Smooth muscle cell (in vitro differentiated cells): Measurements from ENCODE around the gene COL12A1. TPM values are rescaled to one million over a fixed set of nuclear protein-coding genes. Genes with fewer than 3 reads are reported as not detected.
A peak's percentile ranks its signal among the peaks of the same experiment; 100 is the strongest.

ENCODE experiments used
- DNase-seq: peaks from one replicate; lab custom pipeline; 2025; ENCODE audit not compliant: unreplicated experiment; lab: John Stamatoyannopoulos, UW
- H2AFZ ChIP-seq: fragments of 200-600 bp; sonication (generic); 2 replicates; pipeline ENCODE4 v1.6.0; 2016; ENCODE audit warnings: antibody characterized with exemption, low read depth, mild to moderate bottlenecking
- H3F3A ChIP-seq: fragments of 200-600 bp; sonication (generic); 2 replicates; pipeline ENCODE4 v1.6.0; 2017; ENCODE audit warnings: antibody characterized with exemption, low read depth
- H3K27ac ChIP-seq: fragments of 200-600 bp; sonication (generic); 2 replicates; pipeline ENCODE4 v1.5.1; 2016; ENCODE audit warnings: low read depth, mild to moderate bottlenecking
- H3K27me3 ChIP-seq: fragments of 200-600 bp; sonication (generic); 2 replicates; pipeline ENCODE4 v1.6.1; 2016; ENCODE audit warnings: low read depth, mild to moderate bottlenecking
- H3K36me3 ChIP-seq: fragments of 200-600 bp; sonication (generic); 2 replicates; pipeline ENCODE4 v1.5.1; 2016; ENCODE audit warnings: low read depth
- H3K4me1 ChIP-seq: fragments of 200-600 bp; sonication (generic); 2 replicates; pipeline ENCODE4 v1.5.1; 2016; ENCODE audit warnings: low read depth
- H3K4me2 ChIP-seq: fragments of 200-600 bp; sonication (generic); 2 replicates; pipeline ENCODE4 v1.6.0; 2016; ENCODE audit warnings: mild to moderate bottlenecking
- H3K4me3 ChIP-seq: fragments of 200-600 bp; sonication (generic); 2 replicates; pipeline ENCODE4 v1.5.1; 2016; ENCODE audit warnings: mild to moderate bottlenecking
- H3K79me2 ChIP-seq: fragments of 200-600 bp; sonication (generic); 2 replicates; pipeline ENCODE4 v1.6.0; 2016; ENCODE audit warnings: low read depth, mild to moderate bottlenecking
- H3K9ac ChIP-seq: fragments of 200-600 bp; sonication (generic); 2 replicates; pipeline ENCODE4 v1.6.0; 2016; ENCODE audit warnings: low read depth
- H3K9me3 ChIP-seq: fragments of 200-600 bp; sonication (generic); replicated peaks from 2 replicates; pipeline ENCODE4 v1.5.1; 2016; ENCODE audit warnings: low read depth
- H4K20me1 ChIP-seq: fragments of 200-600 bp; sonication (generic); 2 replicates; pipeline ENCODE4 v1.6.0; 2016; ENCODE audit warnings: low read depth
- CTCF ChIP-seq: fragments of 200-600 bp; sonication (generic); IDR thresholded peaks from 2 replicates; pipeline ENCODE4 v1.5.1; 2017; ENCODE audit warnings: borderline replicate concordance, mild to moderate bottlenecking, antibody characterized with exemption; ENCODE audit not compliant: insufficient read depth, poor library complexity, severe bottlenecking
- WGBS: methylation state at CpG from one replicate; pipeline ENCODE4 v1.1.7; 2016; ENCODE audit warnings: low lambda C conversion rate; 5-methylcytosine and 5-hydroxymethylcytosine counted together
- polyA plus RNA-seq: library from polyadenylated mRNA; unstranded; fragments of >200 nt; fragmentation: Nextera tagmentation; extraction: Ambion mirVana; gene quantifications from 2 replicates; pipeline ENCODE4 v1.2.1, GENCODE V29; 2016
- total RNA-seq: library from RNA; depleted of rRNA; stranded (reverse); fragments of >200 nt; gene quantifications from 2 replicates; pipeline ENCODE4 v1.2.3, GENCODE V29; 2014

COL12A1 gene
- total and polyA plus RNA-seq, 2 experiments from 2014 or later: 44.2 to 154 TPM

DNA sequence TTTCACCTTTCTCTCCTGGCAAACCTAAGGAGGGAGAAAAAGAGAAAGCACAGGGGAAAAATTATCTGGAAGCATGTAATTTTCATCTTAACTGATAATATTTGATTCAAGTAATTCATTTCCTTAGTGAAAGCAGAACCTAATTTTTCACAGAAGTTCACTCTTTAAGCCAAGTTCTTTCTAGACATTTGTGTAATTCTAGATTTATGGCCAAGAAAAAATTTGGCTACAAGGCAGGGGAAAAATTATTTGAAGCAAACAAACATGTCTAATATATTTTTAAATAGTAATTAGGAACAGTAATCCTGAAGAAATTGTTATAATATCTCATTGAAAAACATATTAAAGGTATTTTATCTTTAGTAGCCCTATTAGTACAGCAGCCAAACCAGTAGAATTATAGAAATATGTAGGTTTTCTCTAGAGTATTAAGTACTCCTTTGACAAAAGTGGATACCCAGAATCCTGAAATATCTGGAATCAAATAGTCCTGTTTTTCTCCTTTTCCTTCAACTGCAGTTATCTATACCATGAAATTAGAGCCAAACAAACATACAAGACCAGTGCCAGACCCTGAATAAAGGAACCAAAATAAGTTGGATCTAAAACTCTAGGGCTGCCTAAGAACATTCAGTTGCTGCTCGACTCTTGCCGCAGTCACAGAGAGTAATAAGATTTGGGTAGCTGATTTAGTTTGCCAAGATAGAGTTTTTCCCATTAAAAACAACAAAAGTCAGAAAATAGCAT is 116.5 kb downstream of the COL12A1 start:
- H3K9me3 ChIP-seq: no peaks in the 10 kb centered on the region
- 99% methylated on average over 2 of the region's 2 CpGs for WGBS
- no peak for TF ChIP-seq CTCF
- H3K4me2 ChIP-seq: no peak overlapping the region
- H3K36me3 ChIP-seq: peaks cover 2% of the 10 kb centered on the region
- DNase-seq: no peak
- no peak overlapping the region for H3K4me3 ChIP-seq
- H2AFZ ChIP-seq: no peak overlapping the region
- H3K4me1 ChIP-seq: no peaks in the 10 kb centered on the region
- H3F3A ChIP-seq: no peaks in the 10 kb centered on the region
- peaks cover 20% of the 10 kb centered on the region for H3K27me3 ChIP-seq
- no peaks in the 10 kb centered on the region for H4K20me1 ChIP-seq
- H3K27ac ChIP-seq: no peak overlapping the region
- no peak overlapping the region for H3K9ac ChIP-seq
- H3K79me2 ChIP-seq: no peaks in the 10 kb centered on the region

- Histone ChIP-seq H3K4me2 (no peak overlapping the region), H3K36me3 (peaks cover 2% of the 10 kb centered on the region)
- WGBS: 88% methylated on average over 13 of the region's 13 CpGs
These were observed 119.8 kb downstream of the COL12A1 start for GRCh38 chr6:75085931-75086635.

GRCh38 chr6:75084872-75085381 is 120.9 kb downstream of the COL12A1 start:
- H3K27ac ChIP-seq: no peak overlapping the region
- H3K9ac ChIP-seq: no peak overlapping the region
- TF ChIP-seq CTCF: no peak

More at GRCh38 chr6:75085931-75086635, 119.8 kb downstream of the COL12A1 start:
- no peaks in the 10 kb centered on the region for H3K4me1 ChIP-seq
- no peak for TF ChIP-seq CTCF
- peaks cover 35% of the 10 kb centered on the region for H3K27me3 ChIP-seq
- no peak overlapping the region for H3K4me3 ChIP-seq
- no peaks in the 10 kb centered on the region for H3K9me3 ChIP-seq
- DNase-seq: no peak
- no peak overlapping the region for H3K9ac ChIP-seq
- no peak overlapping the region for H3K27ac ChIP-seq
- no peaks in the 10 kb centered on the region for H3K79me2 ChIP-seq
- H2AFZ ChIP-seq: no peak overlapping the region
- no peaks in the 10 kb centered on the region for H4K20me1 ChIP-seq
- H3F3A ChIP-seq: no peaks in the 10 kb centered on the region

More at GRCh38 chr6:75084872-75085381, 120.9 kb downstream of the COL12A1 start:
- H2AFZ ChIP-seq: peak overlapping the region; percentile 15
- no peaks in the 10 kb centered on the region for H3K9me3 ChIP-seq
- H3K4me2 ChIP-seq: peak overlapping the region; percentile 83
- WGBS: 17% methylated on average over 33 of the region's 33 CpGs
- H3K79me2 ChIP-seq: no peaks in the 10 kb centered on the region
- no peaks in the 10 kb centered on the region for H3K4me1 ChIP-seq
- H4K20me1 ChIP-seq: no peaks in the 10 kb centered on the region
- no peaks in the 10 kb centered on the region for H3F3A ChIP-seq
- H3K36me3 ChIP-seq: peaks cover 2% of the 10 kb centered on the region
- H3K4me3 ChIP-seq: peak overlapping the region; percentile 45
- H3K27me3 ChIP-seq: peaks cover 38% of the 10 kb centered on the region
- DNase-seq: no peak
